NCI-H2107 (cell line): ENCODE measurements around the gene SMIM43.
"Not testable (repeated sequence)": the region's sequence is repeated elsewhere in the genome, so short reads cannot be mapped to it uniquely, and the experiment has no call there.

Experiments used
- DNase-seq: peaks from one replicate; lab custom pipeline; 2025; lab: John Stamatoyannopoulos, UW

SMIM43 gene

DNA sequence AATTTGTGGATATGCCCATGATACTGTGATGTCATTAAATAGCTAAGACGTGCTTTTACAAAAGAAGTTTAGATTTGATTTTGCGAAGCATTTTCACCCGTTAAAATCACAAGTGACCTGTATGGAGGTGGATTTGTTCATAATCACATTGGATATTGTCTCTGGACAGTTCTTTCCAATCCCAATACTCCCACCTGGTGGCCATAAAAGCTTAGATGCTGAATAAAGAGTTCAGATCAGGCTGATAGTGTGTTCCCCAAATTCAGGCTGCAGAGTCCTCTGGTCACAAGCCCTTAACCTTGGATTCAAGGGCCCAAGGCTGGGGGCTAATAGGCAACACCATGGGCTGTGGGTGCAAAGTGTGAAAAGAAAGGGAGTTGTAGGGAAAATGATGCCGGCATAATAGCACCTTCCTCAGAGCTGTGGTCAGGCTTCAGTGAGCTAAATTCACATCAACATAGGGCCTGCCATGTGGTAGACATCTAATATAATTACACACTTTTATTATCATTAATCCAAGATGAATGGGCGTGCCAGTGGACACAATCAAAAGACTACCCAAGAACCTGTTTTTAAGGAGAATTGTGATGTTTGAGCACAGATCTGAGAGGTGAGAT lies 28.1 kb downstream of the SMIM43 start:
- no peak for DNase-seq

DNA sequence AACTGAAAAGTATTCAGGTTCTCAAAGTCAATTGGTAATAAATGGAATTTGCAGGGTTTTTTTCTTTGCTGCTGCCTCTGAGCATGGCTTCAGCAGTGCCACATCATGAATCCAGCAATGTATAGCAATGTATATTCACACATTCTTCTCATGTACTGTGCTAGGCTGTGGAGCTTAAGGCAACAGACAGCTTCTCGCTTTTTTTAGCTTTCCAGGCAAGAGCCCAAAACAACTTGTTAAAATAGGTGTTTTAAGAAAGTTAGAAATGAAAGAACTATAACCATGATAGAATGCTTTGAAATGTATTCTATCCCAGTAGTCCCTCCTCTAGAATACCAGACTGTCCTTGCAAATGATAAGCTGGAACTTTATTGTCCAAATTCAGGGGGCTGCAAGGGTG lies 30.4 kb downstream of the SMIM43 start:
- no peak for DNase-seq

DNA sequence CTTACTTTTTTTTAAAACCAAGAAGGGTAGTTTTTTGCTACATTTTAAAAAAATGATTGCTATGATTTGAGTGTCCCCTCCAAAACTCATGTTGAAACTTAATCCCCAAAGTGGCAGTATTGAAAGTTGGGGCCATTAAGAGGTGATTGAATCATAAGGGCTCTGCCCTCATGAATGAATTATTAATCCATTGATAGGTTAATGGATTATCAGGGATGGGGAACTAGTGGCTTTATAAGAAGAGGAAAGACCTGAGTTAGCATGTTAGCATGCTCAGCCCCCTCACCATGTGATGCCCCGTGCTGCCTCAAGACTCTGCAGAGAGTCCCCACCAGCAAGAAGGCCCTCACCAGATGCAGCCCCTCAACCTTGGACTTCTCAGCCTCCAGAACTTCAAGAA lies 31.0 kb downstream of the SMIM43 start:
- DNase-seq = no peak

DNA sequence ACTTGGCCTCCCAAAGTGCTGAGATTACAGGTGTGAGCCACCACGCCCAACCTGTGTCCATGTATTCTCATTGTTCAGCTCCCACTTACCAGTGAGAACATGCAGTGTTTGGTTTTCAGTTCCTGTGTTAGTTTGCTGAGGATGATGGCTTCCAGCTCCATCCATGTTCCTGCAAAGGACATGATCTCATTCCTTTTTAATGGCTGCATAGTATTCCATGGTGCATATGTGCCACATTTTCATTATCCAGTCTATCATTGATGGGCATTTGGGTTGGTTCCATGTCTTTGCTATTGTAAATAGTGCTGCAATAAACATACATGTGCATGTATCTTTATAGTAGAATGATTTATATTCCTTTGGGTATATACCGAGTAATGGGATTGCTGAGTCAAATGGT lies 35.2 kb downstream of the SMIM43 start:
- DNase-seq = not testable (repeated sequence)

DNA sequence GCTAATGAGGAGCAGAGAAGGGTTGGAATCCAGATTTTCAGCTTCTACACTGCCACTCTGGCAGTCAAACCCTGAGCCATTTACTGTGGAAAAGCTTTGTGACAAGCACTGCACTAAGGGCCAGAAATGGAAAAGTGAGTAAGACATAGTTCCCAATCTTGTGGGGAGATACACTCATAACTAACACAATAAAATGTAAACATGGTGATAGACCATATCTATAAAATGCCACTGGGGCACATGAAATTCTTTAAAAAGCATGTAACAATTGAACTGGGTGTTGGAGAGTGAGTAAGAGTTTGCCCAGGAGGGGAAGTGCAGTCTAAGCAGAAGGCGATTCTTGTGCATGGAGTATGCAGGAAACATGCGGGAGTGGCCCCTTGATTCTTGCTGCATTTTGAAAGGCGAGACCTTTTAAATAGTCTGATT lies 36.2 kb downstream of the SMIM43 start:
- no peak for DNase-seq

DNA sequence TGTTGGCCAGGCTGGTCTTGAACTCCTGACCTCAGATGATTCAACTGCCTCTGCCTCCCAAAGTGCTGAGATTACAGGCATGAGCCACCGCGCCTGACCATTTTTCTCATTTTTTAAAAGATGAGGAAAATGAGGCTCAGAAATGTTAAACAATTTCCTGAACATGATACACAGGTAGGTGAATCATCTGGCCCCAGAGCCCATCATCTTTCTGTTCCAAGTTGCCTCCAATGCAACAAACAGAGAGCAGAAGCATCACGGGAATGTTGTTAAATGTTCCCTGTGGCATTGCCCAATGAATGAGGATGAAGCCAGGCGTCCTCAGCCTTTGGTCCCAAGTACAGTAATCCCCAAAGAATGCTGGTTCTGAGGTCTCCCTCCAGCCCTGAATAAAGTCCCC lies 36.9 kb downstream of the SMIM43 start:
- no peak for DNase-seq

DNA sequence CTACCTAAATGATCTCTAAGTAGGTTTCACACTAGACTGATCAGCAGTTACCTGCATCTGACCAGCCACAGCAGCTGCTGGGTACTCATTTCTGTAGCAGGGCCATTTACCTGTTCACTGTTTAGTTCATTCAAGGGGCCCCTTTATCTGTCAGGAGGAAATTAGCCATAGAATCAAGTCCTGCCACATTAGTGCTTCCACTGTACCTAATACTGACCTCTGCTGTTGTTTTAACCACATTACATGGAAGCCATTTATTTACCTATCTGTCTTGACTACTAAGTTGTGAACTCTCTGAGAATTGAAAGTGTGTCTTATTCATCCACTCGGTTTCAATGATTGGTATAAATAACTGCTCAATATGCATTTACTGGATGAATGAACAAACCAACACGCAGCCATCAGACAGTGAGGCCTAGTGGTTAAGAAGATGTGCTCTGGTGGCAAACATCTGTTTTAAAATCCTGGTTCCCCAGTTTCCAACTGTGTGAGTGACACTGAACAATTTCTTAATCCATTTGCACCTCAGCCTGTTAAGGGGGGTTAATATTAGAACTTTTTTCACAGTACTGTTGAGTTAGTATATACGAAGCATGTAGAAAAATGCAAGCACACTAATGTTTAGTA lies 38.2 kb downstream of the SMIM43 start:
- DNase-seq = no peak

DNA sequence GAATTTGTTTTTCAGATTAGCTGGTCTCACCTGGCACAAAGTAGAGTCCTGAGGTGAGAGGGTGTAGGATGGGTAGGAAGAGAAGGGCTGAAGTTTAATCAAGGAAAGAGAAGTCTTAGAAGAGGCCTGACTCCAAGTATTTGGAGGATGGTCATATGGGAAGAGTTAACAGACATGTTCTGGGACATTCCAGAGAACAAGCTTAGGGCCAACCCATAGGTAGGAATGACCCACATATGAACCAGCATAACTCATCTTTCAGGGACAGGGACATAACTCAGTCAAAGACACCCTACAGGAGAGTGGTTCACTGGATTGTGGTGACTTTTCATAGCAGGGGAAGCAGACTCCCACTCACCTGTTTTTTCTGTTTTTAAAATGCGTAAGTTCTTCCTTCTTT lies 40.3 kb downstream of the SMIM43 start:
- no peak for DNase-seq

DNA sequence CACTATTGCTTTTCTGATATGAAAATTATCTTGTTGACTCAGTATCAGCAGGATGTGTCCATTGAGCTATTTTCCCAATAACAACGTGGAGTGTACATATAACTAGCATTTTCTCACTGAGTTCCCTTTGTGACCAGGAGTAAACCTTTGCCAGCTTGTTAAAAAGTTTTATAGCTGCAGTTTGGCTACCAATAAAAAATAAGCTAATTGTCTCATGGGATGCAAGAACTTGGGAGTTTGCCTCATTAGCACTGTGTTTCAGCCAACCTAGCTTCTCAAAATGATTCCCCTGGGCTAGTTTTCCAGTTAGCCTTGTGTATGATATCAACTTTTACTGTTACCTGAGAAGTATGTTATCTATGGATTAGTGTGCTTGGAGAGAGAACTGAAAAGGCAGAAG lies 43.3 kb downstream of the SMIM43 start:
- no peak for DNase-seq

DNA sequence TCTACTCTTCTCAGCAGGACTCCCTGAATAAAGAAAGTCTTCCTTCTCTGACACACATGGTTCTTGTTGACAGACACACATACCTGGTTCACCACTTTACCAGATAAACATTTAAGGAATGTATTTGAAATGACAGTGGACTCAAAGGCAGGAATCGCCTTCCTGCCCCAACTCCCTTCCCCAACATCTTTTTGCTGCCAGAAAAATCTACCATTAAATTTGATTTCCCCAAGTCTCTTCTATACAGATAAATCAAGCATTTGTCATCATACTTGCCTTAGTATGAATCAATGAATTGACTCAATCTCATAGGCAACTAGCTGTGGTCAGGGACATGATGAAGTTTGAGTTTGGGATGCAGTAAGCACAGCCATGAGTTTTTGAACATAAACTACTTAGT lies 44.9 kb downstream of the SMIM43 start:
- no peak for DNase-seq

DNA sequence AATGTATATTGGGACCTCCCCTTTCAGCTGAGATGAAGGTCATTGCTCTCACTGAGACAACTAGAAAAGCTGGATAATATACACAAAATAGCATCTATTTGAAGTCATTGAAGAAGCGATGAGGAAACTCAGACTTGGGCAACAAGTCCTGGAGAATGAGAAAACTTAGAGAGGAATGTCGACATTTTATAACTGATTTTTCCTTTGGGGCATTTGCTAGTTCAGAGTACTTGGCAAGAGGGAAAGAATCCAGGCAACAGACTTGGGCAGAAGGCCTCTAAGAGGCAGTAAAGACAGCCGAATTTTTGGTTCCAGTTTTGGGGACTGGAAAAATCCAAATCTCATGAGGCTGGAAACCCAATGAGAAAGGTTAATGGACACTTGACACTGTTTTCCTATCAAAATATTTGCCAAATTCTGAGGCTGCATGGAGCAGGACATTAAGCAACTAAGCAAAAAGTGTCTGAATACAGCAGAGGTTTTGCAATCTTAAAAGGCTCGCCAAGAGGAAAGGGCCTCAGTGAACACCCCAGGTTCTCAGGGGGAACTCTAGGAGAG lies 47.2 kb downstream of the SMIM43 start:
- DNase-seq = no peak

DNA sequence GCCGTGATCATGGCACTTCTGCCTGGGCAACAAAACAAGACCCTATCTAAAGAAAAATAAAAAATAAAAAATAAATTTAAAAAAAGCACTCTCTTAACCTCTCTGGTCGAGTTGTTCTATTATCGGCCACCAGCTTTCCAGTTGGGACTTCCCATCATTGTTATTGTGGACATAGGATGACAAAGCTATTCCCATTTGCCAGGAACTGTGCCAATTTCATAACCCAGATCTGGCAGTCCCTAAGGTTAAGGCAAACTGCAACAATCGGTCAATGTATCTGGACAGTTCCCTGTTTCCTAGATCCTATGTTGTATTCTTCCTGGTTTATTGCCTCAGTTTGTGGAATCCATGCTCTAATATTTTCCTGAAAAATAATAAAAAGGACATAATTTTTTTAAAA lies 50.4 kb downstream of the SMIM43 start:
- no peak for DNase-seq

DNA sequence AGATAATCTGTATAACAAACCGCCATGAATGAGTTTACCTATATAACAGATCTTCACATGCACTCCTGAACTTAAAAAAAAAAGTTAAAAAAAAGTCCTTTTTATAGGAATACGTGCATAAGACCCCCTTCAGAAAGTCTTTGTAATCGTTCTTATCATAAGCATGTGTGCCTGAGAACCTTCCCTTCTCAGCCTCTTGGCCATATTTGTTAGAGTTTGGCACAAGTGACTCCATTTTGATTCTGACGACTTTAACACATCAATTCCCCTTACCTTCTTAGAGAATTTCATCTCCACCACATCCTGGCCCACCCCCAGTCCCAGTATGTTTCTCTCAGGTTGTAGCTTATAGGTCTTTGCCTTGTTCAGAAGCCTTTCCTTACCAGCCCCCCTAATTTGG lies 52.2 kb downstream of the SMIM43 start:
- DNase-seq = no peak

DNA sequence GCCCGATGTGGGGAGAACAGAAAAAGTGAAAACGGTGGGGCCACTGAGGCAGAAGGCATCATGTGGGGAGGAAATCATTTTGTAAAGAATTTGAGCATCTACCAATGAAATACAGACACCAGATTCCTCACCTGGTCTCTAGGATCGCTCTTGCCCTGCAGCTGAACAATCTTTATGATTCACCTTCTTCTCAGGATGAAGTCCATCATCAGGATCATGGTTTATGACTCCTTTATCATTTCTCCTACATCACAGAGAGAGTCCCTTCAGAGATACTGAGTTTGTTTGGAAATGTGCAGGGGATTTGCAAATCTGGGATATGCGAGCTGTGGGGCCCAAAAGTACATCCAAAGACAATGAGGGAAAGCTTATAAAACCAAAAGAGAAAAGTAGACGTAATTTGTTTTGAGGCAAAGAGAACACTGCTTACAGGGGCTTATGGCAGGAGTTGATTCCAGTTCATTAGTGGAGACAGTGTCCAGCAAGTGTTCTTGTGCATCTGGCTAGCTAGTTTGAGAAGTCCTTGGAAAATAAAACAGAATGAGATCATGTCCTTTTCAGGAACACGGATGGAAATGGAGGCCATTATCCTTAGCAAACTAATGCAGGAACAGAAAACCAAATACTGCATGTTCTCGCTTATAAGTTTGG lies 52.8 kb downstream of the SMIM43 start:
- DNase-seq = no peak

DNA sequence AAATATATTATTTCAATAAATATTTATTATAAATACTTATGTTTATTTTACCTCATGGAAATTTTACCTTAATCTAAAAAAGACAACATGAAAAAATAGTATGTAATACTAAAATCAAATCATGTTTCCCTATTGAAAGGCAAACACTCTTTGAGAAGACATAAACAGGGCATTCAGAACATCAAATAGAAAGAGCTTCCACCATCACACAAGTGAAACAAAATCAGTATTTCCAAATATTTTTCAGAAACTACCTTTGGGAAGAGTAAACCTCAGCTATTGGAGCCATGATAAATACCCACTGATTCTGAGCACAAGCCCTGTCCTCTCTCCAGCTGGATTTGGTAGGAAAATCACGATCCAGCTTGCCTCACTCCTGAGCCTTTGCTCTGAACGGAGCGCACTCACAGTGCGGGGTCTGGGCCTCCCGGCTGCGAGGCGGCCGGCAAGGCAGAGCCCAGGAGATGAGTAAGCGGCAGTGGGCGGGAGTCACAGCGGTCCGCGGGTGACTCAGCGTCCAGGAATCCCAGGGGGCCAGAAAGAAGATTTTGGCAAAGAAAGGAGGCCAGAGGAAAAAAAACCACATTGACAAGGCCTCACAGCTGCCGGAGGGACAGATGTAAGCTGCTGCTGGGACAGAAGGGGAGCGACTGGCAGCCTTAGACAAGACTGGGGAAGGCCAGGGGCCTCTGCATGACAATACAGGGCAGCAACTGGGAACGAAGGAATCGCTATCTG lies 53.5 kb downstream of the SMIM43 start:
- no peak for DNase-seq

DNA sequence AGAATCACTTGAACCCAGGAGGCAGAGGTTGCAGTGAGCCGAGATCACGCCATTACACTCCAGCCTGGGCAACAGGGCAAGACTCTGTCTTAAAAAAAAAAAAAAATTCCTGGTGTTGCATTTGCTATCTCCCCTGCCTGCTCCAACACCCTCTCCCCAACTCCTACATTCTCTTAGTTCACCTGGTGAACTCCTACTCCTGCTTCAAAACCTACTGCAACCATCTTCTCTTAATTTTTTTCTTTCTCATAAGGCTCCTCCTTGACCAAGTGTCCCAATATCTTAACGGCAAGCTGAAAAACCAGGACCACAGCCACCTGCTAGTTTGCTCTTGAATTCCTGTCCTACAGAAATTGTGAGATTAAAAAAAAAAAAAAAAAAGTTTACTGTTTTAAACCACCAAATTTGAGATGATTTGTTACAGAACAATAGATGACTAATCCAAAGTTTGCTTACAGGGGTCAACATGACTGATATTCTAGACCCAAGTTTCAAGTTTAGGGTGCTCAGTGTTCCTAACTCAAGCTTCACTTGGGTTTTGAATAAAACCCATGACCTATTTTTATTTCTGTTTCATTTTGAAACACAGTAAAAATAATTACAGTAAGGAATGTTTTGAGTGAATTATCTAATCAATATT lies 55.1 kb downstream of the SMIM43 start:
- DNase-seq = no peak
